Measurements from ENCODE around the gene CCNL1. TPM values are rescaled to one million over a fixed set of nuclear protein-coding genes. Genes with fewer than 3 reads are reported as not detected.

Gene CCNL1
- total and polyA plus RNA-seq, 2 of the 8 experiments (the other 6 are each of a cell fraction or from before 2014, with no cell fraction given): 64.5 to 68.6 TPM

GRCh38 chr3:157102098-157102497 lies 57.8 kb downstream of the CCNL1 start (continued):
- TF ChIP-seq, protein P1, sequence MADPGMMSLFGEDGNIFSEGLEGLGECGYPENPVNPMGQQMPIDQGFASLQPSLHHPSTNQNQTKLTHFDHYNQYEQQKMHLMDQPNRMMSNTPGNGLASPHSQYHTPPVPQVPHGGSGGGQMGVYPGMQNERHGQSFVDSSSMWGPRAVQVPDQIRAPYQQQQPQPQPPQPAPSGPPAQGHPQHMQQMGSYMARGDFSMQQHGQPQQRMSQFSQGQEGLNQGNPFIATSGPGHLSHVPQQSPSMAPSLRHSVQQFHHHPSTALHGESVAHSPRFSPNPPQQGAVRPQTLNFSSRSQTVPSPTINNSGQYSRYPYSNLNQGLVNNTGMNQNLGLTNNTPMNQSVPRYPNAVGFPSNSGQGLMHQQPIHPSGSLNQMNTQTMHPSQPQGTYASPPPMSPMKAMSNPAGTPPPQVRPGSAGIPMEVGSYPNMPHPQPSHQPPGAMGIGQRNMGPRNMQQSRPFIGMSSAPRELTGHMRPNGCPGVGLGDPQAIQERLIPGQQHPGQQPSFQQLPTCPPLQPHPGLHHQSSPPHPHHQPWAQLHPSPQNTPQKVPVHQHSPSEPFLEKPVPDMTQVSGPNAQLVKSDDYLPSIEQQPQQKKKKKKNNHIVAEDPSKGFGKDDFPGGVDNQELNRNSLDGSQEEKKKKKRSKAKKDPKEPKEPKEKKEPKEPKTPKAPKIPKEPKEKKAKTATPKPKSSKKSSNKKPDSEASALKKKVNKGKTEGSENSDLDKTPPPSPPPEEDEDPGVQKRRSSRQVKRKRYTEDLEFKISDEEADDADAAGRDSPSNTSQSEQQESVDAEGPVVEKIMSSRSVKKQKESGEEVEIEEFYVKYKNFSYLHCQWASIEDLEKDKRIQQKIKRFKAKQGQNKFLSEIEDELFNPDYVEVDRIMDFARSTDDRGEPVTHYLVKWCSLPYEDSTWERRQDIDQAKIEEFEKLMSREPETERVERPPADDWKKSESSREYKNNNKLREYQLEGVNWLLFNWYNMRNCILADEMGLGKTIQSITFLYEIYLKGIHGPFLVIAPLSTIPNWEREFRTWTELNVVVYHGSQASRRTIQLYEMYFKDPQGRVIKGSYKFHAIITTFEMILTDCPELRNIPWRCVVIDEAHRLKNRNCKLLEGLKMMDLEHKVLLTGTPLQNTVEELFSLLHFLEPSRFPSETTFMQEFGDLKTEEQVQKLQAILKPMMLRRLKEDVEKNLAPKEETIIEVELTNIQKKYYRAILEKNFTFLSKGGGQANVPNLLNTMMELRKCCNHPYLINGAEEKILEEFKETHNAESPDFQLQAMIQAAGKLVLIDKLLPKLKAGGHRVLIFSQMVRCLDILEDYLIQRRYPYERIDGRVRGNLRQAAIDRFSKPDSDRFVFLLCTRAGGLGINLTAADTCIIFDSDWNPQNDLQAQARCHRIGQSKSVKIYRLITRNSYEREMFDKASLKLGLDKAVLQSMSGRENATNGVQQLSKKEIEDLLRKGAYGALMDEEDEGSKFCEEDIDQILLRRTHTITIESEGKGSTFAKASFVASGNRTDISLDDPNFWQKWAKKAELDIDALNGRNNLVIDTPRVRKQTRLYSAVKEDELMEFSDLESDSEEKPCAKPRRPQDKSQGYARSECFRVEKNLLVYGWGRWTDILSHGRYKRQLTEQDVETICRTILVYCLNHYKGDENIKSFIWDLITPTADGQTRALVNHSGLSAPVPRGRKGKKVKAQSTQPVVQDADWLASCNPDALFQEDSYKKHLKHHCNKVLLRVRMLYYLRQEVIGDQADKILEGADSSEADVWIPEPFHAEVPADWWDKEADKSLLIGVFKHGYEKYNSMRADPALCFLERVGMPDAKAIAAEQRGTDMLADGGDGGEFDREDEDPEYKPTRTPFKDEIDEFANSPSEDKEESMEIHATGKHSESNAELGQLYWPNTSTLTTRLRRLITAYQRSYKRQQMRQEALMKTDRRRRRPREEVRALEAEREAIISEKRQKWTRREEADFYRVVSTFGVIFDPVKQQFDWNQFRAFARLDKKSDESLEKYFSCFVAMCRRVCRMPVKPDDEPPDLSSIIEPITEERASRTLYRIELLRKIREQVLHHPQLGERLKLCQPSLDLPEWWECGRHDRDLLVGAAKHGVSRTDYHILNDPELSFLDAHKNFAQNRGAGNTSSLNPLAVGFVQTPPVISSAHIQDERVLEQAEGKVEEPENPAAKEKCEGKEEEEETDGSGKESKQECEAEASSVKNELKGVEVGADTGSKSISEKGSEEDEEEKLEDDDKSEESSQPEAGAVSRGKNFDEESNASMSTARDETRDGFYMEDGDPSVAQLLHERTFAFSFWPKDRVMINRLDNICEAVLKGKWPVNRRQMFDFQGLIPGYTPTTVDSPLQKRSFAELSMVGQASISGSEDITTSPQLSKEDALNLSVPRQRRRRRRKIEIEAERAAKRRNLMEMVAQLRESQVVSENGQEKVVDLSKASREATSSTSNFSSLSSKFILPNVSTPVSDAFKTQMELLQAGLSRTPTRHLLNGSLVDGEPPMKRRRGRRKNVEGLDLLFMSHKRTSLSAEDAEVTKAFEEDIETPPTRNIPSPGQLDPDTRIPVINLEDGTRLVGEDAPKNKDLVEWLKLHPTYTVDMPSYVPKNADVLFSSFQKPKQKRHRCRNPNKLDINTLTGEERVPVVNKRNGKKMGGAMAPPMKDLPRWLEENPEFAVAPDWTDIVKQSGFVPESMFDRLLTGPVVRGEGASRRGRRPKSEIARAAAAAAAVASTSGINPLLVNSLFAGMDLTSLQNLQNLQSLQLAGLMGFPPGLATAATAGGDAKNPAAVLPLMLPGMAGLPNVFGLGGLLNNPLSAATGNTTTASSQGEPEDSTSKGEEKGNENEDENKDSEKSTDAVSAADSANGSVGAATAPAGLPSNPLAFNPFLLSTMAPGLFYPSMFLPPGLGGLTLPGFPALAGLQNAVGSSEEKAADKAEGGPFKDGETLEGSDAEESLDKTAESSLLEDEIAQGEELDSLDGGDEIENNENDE (IDR thresholded peaks at IDR 0.05; ENCODE audit: insufficient replicate concordance, low read length): no peak
- TF ChIP-seq CEBPB (IDR thresholded peaks at IDR 0.05; ENCODE audit: low read depth, low read length) (no peak), CBX8 (IDR thresholded peaks at IDR 0.05; ENCODE audit: borderline replicate concordance, low read depth, low read length) (no peak), SP1 (IDR thresholded peaks at IDR 0.05; ENCODE audit: low read depth, low read length) (no peak), JUN (IDR thresholded peaks at IDR 0.05; ENCODE audit: low read depth, low read length) (no peak), BACH1 (IDR thresholded peaks at IDR 0.05; ENCODE audit: low read length) (no peak), PHF8 (conservative IDR thresholded peaks at IDR 0.05; ENCODE audit: low read depth, low read length) (no peak)
